Uterus (tissue), 4 donors: ENCODE data around the gene WWOX. TPM values are rescaled to one million over a fixed set of nuclear protein-coding genes. Genes with fewer than 3 reads are reported as not detected.
A peak's percentile ranks its signal among the peaks of the same experiment; 100 is the strongest.

Experiments
- DNase-seq, 2 donors: peaks; one replicate each; pipeline ENCODE4 v3.0.0-alpha.2; 2019 to 2020
- H3K27ac ChIP-seq, 2 donors: fragments of 200-600 bp; sonication (generic); 1 replicate in 1 of 2; 2 replicates in 1 of 2; pipeline ENCODE4 v1.5.1; 2016 to 2018
- H3K27me3 ChIP-seq, 2 donors: fragments of 200-600 bp; sonication (generic); one replicate each; pipeline ENCODE4 v1.5.1; 2018 to 2019; ENCODE audit warnings: control low read depth in 1 of 2
- H3K36me3 ChIP-seq, 2 donors: fragments of 200-600 bp; sonication (generic); one replicate each; pipeline ENCODE4 v1.5.1; 2019; ENCODE audit warnings: control low read depth in 1 of 2
- H3K4me1 ChIP-seq, 2 donors: fragments of 200-600 bp; sonication (generic); one replicate each; pipeline ENCODE4 v1.5.1; 2018 to 2019; ENCODE audit warnings: control low read depth in 1 of 2
- H3K4me3 ChIP-seq, 2 donors: fragments of 200-600 bp; sonication (generic); 1 replicate in 1 of 2; 2 replicates in 1 of 2; pipeline ENCODE4 v1.5.1; 2018 to 2019; ENCODE audit warnings: mild to moderate bottlenecking in 1 of 2
- H3K9me3 ChIP-seq, 2 donors: fragments of 200-600 bp; sonication (generic); one replicate each; pipeline ENCODE4 v1.5.1; 2019; ENCODE audit warnings: control low read depth in 1 of 2
- CTCF ChIP-seq, 4 experiments: fragments of 200-600 bp in 2 of 4; fragments of 450-650 bp in 2 of 4; sonication (generic) in 2 of 4; IDR thresholded peaks; one replicate each; pipeline ENCODE4 v1.5.1; 2016 to 2019; ENCODE audit warnings: antibody characterized with exemption in 4 of 4, mild to moderate bottlenecking in 2 of 4, moderate library complexity in 1 of 4
- POLR2A ChIP-seq, 2 donors: fragments of 450-650 bp; IDR thresholded peaks; one replicate each; pipeline ENCODE4 v1.6.1; 2016; ENCODE audit warnings: antibody characterized with exemption in 2 of 2, mild to moderate bottlenecking in 1 of 2, moderate library complexity in 1 of 2
- intact Hi-C: fragments of 100-400 bp; cut with DNase I; formaldehyde crosslinking; loops from one replicate; pipeline ENCODE4 v1.15.1; 2023; ENCODE audit warnings: low total_unique reads
- total RNA-seq, 4 donors: library from RNA; depleted of rRNA in 3 of 4; stranded (reverse); fragments of >200 nt in 3 of 4; gene quantifications; one replicate each; pipeline versions ENCODE4 v1.1.0 to v1.2.4, GENCODE V29; 2014 to 2023
- donor health status: DM: yes; HTN: yes; CAD: no.

Gene WWOX
- total RNA-seq, 4 donors from 2014 or later, result 34.1 to 99.9 (median 55.8) TPM

GRCh38 chr16:78816499-78817195 is 717.2 kb downstream of the WWOX start:
- Histone ChIP-seq H3K9me3 (no peaks in the 10 kb centered on the region), H3K36me3 (no peaks in the 10 kb centered on the region), H3K4me1 (peaks cover 4 to 8% of the 10 kb centered on the region in 2 donors), H3K4me3 (no peak overlapping the region), H3K27me3 (no peaks in the 10 kb centered on the region), H3K27ac (peak overlapping the region; percentile 70 to 77)
- intact Hi-C loops, result no loop called here
- TF ChIP-seq CTCF (IDR thresholded peaks at IDR 0.05) (no peak), POLR2A (IDR thresholded peaks at IDR 0.05) (no peak)
- peak; percentile 64 to 84 for DNase-seq

- Histone ChIP-seq H3K4me3 (no peak overlapping the region), H3K36me3 (no peaks in the 10 kb centered on the region), H3K4me1 (peaks cover 4 to 8% of the 10 kb centered on the region in 2 donors), H3K27ac (peak overlapping the region; percentile 70 to 77), H3K27me3 (no peaks in the 10 kb centered on the region), H3K9me3 (no peaks in the 10 kb centered on the region)
- intact Hi-C loops, result no loop called here
- TF ChIP-seq CTCF (IDR thresholded peaks at IDR 0.05) (no peak), POLR2A (IDR thresholded peaks at IDR 0.05) (no peak)
- peak in 1 of 2 donors; percentile 31 for DNase-seq
Measured at GRCh38 chr16:78817200-78817739, 717.8 kb downstream of the WWOX start.

- Histone ChIP-seq H3K4me3 (no peak overlapping the region), H3K27me3 (no peaks in the 10 kb centered on the region), H3K27ac (no peak overlapping the region), H3K36me3 (no peaks in the 10 kb centered on the region), H3K9me3 (no peaks in the 10 kb centered on the region), H3K4me1 (peaks cover 4 to 8% of the 10 kb centered on the region in 2 donors)
- intact Hi-C loops, result no loop called here
- TF ChIP-seq CTCF (IDR thresholded peaks at IDR 0.05), result no peak
- no peak for TF ChIP-seq POLR2A (IDR thresholded peaks at IDR 0.05)
- DNase-seq, result no peak
Measured at GRCh38 chr16:78821335-78821734, 721.9 kb downstream of the WWOX start.

- TF ChIP-seq CTCF (IDR thresholded peaks at IDR 0.05) (no peak), POLR2A (IDR thresholded peaks at IDR 0.05) (no peak)
- no peak for DNase-seq
- H3K36me3 ChIP-seq, result no peaks in the 10 kb centered on the region
- no peaks in the 10 kb centered on the region for H3K27me3 ChIP-seq
- peaks cover 4% of the 10 kb centered on the region in 2 donors for H3K4me1 ChIP-seq
- H3K9me3 ChIP-seq, result no peaks in the 10 kb centered on the region
- H3K27ac ChIP-seq, result no peak overlapping the region
- intact Hi-C loops, result no loop called here
- no peak overlapping the region for H3K4me3 ChIP-seq
Measured at GRCh38 chr16:78822509-78822908, 723.1 kb downstream of the WWOX start.

- no peaks in the 10 kb centered on the region for H3K36me3 ChIP-seq
- H3K4me1 ChIP-seq, result peaks cover 0 to 4% of the 10 kb centered on the region in 2 donors
- no peak for DNase-seq
- no peak for TF ChIP-seq POLR2A (IDR thresholded peaks at IDR 0.05)
- no peak for TF ChIP-seq CTCF (IDR thresholded peaks at IDR 0.05)
- no peaks in the 10 kb centered on the region for H3K27me3 ChIP-seq
- intact Hi-C loops, result no loop called here
- H3K9me3 ChIP-seq, result no peaks in the 10 kb centered on the region
- no peak overlapping the region for H3K4me3 ChIP-seq
- H3K27ac ChIP-seq, result no peak overlapping the region
Measured at GRCh38 chr16:78823027-78823426, 723.6 kb downstream of the WWOX start.
